ENCODE measurements around the gene ST8SIA4.

DNA sequence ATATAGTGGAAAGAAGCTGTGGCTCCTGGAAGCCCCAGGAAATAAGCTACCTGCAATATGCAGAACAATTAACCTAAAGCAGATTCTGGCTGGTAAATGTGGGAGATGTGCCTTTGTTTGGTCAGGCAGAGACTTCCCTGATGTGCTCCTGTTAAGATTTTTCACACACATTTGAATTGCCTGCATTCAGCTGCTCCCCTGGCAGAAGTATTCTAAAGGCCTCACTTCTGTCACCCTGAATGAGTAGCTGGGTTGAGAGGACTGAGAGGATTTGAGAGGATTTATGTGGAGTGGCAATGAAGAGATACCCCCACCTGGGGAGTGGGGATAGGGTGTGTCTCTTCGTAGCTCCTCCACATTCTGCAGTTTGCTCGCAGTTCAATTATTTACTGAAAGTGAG, 130.5 kb downstream of the ST8SIA4 start:
- TF ChIP-seq, protein P1, sequence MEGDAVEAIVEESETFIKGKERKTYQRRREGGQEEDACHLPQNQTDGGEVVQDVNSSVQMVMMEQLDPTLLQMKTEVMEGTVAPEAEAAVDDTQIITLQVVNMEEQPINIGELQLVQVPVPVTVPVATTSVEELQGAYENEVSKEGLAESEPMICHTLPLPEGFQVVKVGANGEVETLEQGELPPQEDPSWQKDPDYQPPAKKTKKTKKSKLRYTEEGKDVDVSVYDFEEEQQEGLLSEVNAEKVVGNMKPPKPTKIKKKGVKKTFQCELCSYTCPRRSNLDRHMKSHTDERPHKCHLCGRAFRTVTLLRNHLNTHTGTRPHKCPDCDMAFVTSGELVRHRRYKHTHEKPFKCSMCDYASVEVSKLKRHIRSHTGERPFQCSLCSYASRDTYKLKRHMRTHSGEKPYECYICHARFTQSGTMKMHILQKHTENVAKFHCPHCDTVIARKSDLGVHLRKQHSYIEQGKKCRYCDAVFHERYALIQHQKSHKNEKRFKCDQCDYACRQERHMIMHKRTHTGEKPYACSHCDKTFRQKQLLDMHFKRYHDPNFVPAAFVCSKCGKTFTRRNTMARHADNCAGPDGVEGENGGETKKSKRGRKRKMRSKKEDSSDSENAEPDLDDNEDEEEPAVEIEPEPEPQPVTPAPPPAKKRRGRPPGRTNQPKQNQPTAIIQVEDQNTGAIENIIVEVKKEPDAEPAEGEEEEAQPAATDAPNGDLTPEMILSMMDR (IDR thresholded peaks at IDR 0.05): no peak
- no peak for TF ChIP-seq POLR2AphosphoS5 (IDR thresholded peaks at IDR 0.05)
- TF ChIP-seq POLR2A (IDR thresholded peaks at IDR 0.05): no peak
